Caco-2 (cell line): ENCODE measurements around the gene VAC14. TPM values are rescaled to one million over a fixed set of nuclear protein-coding genes. Genes with fewer than 3 reads are reported as not detected.
A peak's percentile ranks its signal among the peaks of the same experiment; 100 is the strongest.

Source experiments
- BruUV-seq: library from RNA; stranded (reverse); fragments of 400-500 nt; replicated peaks from 2 replicates; lab custom pipeline; 2021; lab: Mats Ljungman, UMichigan
- CTCF ChIA-PET: fragments of 300-600 bp; sonication (Branson Sonifier 250); formaldehyde crosslinking; loops from one replicate; lab custom pipeline; 2022; ENCODE audit warnings: antibody characterized with exemption; lab: Charles Lee
- POLR2A ChIA-PET: fragments of 300-600 bp; sonication (Branson Sonifier 250); formaldehyde crosslinking; loops from one replicate; lab custom pipeline; 2022; ENCODE audit warnings: antibody characterized with exemption; lab: Charles Lee
- DNase-seq, 2 experiments: peaks; one replicate each; pipeline versions ENCODE4 v3.0.0 to v3.0.0-alpha.2; 2020 to 2022
- H3K27me3 ChIP-seq: replicated peaks from 2 replicates; pipeline ENCODE4 v1.6.0; 2011; ENCODE audit warnings: low read length; ENCODE audit not compliant: control insufficient read depth, insufficient read depth
- H3K36me3 ChIP-seq: 2 replicates; pipeline ENCODE4 v1.5.1; 2011; ENCODE audit warnings: low read length; ENCODE audit not compliant: control insufficient read depth, insufficient read depth
- H3K4me1 ChIP-seq: fragments of 250-450 bp; sonication (Bioruptor Pico); 2 replicates; pipeline ENCODE4 v1.5.1; 2020; ENCODE audit warnings: mild to moderate bottlenecking
- H3K4me3 ChIP-seq: 2 replicates; pipeline ENCODE4 v1.5.1; 2011; ENCODE audit warnings: low read depth, mild to moderate bottlenecking, control low read depth, low read length
- H3K9me3 ChIP-seq: fragments of 250-450 bp; sonication (Bioruptor Pico); 2 replicates; pipeline ENCODE4 v1.5.1; 2020; ENCODE audit warnings: mild to moderate bottlenecking, moderate library complexity
- H3K27ac Mint-ChIP-seq: one replicate; pipeline ENCODE4 v1.8.0; 2022; ENCODE audit warnings: mixed read lengths; ENCODE audit not compliant: unreplicated experiment
- H3K27me3 Mint-ChIP-seq: one replicate; pipeline ENCODE4 v1.8.0; 2022; ENCODE audit warnings: mixed read lengths; ENCODE audit not compliant: insufficient read depth, unreplicated experiment
- H3K36me3 Mint-ChIP-seq: one replicate; pipeline ENCODE4 v1.8.0; 2022; ENCODE audit warnings: mild to moderate bottlenecking, mixed read lengths; ENCODE audit not compliant: insufficient read depth, unreplicated experiment
- H3K4me1 Mint-ChIP-seq: one replicate; pipeline ENCODE4 v1.8.0; 2022; ENCODE audit warnings: low read depth, mixed read lengths; ENCODE audit not compliant: unreplicated experiment
- H3K4me3 Mint-ChIP-seq: one replicate; pipeline ENCODE4 v1.8.0; 2022; ENCODE audit warnings: mild to moderate bottlenecking, moderate library complexity, mixed read lengths; ENCODE audit not compliant: unreplicated experiment
- H3K9me3 Mint-ChIP-seq: one replicate; pipeline ENCODE4 v1.8.0; 2022; ENCODE audit warnings: mixed read lengths; ENCODE audit not compliant: unreplicated experiment
- intact Hi-C: fragments of 100-400 bp; cut with micrococcal nuclease; formaldehyde crosslinking; loops from one replicate; pipeline ENCODE4 v1.10.0; 2022; ENCODE audit not compliant: unreplicated experiment
- total RNA-seq: library from RNA; stranded (reverse); gene quantifications from 2 replicates; pipeline ENCODE4 v1.2.3, GENCODE V29; 2022
- TF ChIP-seq, protein P1 (sequence below), 2 experiments: fragments of 200-600 bp in 1 of 2; IDR thresholded peaks; 1 replicate in 1 of 2; 2 replicates in 1 of 2; pipeline versions ENCODE4 v1.5.1 to v1.8.0; 2011 to 2022; ENCODE audit warnings: antibody characterized with exemption in 1 of 2, control low read depth in 1 of 2, inconsistent platforms in 1 of 2, low read depth in 1 of 2, low read length in 1 of 2, mild to moderate bottlenecking in 1 of 2, moderate library complexity in 1 of 2; ENCODE audit not compliant: insufficient read depth in 1 of 2, severe bottlenecking in 1 of 2, unreplicated experiment in 1 of 2

Gene VAC14
- total RNA-seq, 1 experiment from 2014 or later, result 63.5 TPM

GRCh38 chr16:70656712-70657263 lies 144.2 kb downstream of the VAC14 start:
- ChIA-PET POLR2A (no interaction called here), CTCF (interaction anchor here (0.6 kb wide), 1 partner anchor 193 kb away, joined by 8 read pairs; no protein-coding TSS in a partner anchor)
- H3K36me3 ChIP-seq, result no peaks in the 10 kb centered on the region
- BruUV-seq, result no TSS peak
- no peak overlapping the region for H3K4me3 Mint-ChIP-seq
- H3K27me3 ChIP-seq, result no peaks in the 10 kb centered on the region
- no peaks in the 10 kb centered on the region for H3K9me3 ChIP-seq
- no peaks in the 10 kb centered on the region for H3K4me1 ChIP-seq
- H3K27ac Mint-ChIP-seq, result no peak overlapping the region
- no peak overlapping the region for H3K4me3 ChIP-seq
- H3K4me1 Mint-ChIP-seq, result peaks cover 7% of the 10 kb centered on the region
- no peaks in the 10 kb centered on the region for H3K27me3 Mint-ChIP-seq
- TF ChIP-seq, protein P1, sequence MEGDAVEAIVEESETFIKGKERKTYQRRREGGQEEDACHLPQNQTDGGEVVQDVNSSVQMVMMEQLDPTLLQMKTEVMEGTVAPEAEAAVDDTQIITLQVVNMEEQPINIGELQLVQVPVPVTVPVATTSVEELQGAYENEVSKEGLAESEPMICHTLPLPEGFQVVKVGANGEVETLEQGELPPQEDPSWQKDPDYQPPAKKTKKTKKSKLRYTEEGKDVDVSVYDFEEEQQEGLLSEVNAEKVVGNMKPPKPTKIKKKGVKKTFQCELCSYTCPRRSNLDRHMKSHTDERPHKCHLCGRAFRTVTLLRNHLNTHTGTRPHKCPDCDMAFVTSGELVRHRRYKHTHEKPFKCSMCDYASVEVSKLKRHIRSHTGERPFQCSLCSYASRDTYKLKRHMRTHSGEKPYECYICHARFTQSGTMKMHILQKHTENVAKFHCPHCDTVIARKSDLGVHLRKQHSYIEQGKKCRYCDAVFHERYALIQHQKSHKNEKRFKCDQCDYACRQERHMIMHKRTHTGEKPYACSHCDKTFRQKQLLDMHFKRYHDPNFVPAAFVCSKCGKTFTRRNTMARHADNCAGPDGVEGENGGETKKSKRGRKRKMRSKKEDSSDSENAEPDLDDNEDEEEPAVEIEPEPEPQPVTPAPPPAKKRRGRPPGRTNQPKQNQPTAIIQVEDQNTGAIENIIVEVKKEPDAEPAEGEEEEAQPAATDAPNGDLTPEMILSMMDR (IDR thresholded peaks at IDR 0.05; ENCODE audit: insufficient read depth in 1 of 2, low read depth in 1 of 2, low read length in 1 of 2, severe bottlenecking in 1 of 2, unreplicated experiment in 1 of 2), result peak in 1 of 2 experiments; percentile 16
- intact Hi-C loops, result loop anchor here (2.0 kb wide), 1 partner anchor 114 kb away; no protein-coding TSS in a partner anchor
- no peaks in the 10 kb centered on the region for H3K9me3 Mint-ChIP-seq
- peak in 1 of 2 experiments; percentile 38 for DNase-seq
- H3K36me3 Mint-ChIP-seq, result no peaks in the 10 kb centered on the region

- POLR2A ChIA-PET, result no interaction called here
- no peak for DNase-seq
- CTCF ChIA-PET, result no interaction called here
- H3K4me1 Mint-ChIP-seq, result peaks cover 11% of the 10 kb centered on the region
- no peak overlapping the region for H3K27ac Mint-ChIP-seq
- intact Hi-C loops, result loop anchor here (2.0 kb wide), 1 partner anchor 115 kb away; no protein-coding TSS in a partner anchor
- H3K9me3 ChIP-seq, result no peaks in the 10 kb centered on the region
- H3K27me3 Mint-ChIP-seq, result no peaks in the 10 kb centered on the region
- H3K4me3 Mint-ChIP-seq, result no peak overlapping the region
- no peaks in the 10 kb centered on the region for H3K36me3 ChIP-seq
- TF ChIP-seq, protein P1 (IDR thresholded peaks at IDR 0.05; ENCODE audit: insufficient read depth in 1 of 2, low read depth in 1 of 2, low read length in 1 of 2, severe bottlenecking in 1 of 2, unreplicated experiment in 1 of 2), result no peak
- H3K4me1 ChIP-seq, result no peaks in the 10 kb centered on the region
- no peak overlapping the region for H3K4me3 ChIP-seq
- no peaks in the 10 kb centered on the region for H3K9me3 Mint-ChIP-seq
- H3K36me3 Mint-ChIP-seq, result no peaks in the 10 kb centered on the region
- BruUV-seq, result no TSS peak
- H3K27me3 ChIP-seq, result no peaks in the 10 kb centered on the region
These were observed 144.8 kb downstream of the VAC14 start for GRCh38 chr16:70656065-70656711.

DNA sequence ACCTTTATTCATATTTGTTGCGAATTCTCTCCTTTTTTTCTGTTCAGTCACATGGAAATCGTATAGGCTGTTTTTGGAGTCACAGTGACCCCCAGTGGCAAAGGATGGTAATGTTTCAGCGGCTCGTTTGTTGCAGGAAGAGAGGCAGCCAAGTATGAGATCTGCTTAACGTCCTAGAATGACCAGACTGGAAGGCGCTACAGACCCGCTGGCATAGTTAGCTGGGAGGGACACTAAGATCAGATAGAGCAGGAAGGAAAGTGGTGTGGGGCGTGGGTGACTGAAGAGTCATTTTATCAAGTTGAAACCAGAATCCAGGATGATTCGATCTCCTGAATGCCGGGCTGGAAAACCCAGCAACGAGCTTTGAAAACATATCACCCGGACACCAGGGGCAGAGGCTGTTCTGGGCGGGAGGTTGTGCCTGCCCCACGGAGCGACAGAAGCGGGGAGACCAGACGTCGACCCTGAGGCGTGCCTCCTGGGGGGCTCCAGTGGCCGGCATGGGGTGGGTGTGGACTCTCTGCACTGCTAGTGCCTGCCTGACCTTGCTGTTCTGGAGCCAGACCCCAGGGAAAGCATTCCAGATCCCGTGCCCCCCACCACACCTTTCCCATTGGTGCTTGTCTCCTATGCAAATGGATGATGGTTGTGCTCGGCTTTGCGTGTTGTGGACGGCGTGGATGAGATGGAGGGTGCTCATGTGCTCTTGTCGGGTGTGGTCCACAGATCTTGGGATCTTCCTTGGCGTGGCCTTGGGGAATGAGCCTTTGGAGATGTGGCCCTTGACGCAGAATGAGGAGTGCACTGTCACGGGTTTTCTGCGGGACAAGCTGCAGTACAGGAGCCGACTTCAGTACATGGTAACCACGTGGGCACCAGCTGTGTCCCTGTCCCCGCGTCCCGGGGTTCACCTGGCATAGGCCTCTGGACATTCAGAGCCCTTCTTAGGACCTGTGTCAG lies 146.9 kb downstream of the VAC14 start:
- no TSS peak for BruUV-seq
- CTCF ChIA-PET, result interaction anchor here (0.5 to 1.9 kb wide), 12 partner anchors 40 to 658 kb away, joined by 3 to 12 read pairs (median 3); no protein-coding TSS in a partner anchor
- no peaks in the 10 kb centered on the region for H3K27me3 Mint-ChIP-seq

More for the DNA sequence above, 146.9 kb downstream of the VAC14 start:
- Histone ChIP-seq H3K9me3 (no peaks in the 10 kb centered on the region), H3K36me3 (no peaks in the 10 kb centered on the region), H3K4me1 (no peaks in the 10 kb centered on the region), H3K27me3 (no peaks in the 10 kb centered on the region), H3K4me3 (no peak overlapping the region)
- H3K9me3 Mint-ChIP-seq, result no peaks in the 10 kb centered on the region
- TF ChIP-seq, protein P1 (IDR thresholded peaks at IDR 0.05; ENCODE audit: insufficient read depth in 1 of 2, low read depth in 1 of 2, low read length in 1 of 2, severe bottlenecking in 1 of 2, unreplicated experiment in 1 of 2), result peak; percentile 88 to 90
- H3K27ac Mint-ChIP-seq, result no peak overlapping the region
- H3K4me3 Mint-ChIP-seq, result peak overlapping the region; percentile 49
- intact Hi-C loops, result loop anchor here (1.0 to 5.0 kb wide), 4 partner anchors 78 to 284 kb away; no protein-coding TSS in a partner anchor
- H3K36me3 Mint-ChIP-seq, result no peaks in the 10 kb centered on the region
- DNase-seq, result peak; percentile 81 to 91
- POLR2A ChIA-PET, result no interaction called here
- H3K4me1 Mint-ChIP-seq, result peaks cover 12% of the 10 kb centered on the region
